HEK293T (cell line): ENCODE data around the gene POLR3A.
"Not testable (repeated sequence)": the region's sequence is repeated elsewhere in the genome, so short reads cannot be mapped to it uniquely, and the experiment has no call there.

Experiments
- CTCF ChIA-PET: fragments of 350-600 bp; formaldehyde crosslinking; extraction: SDS; loops from one replicate; lab custom pipeline; 2021; ENCODE audit warnings: antibody characterized with exemption, inconsistent platforms; lab: Yijun Ruan, JAX
- POLR2A ChIA-PET: fragments of 350-600 bp; formaldehyde crosslinking; extraction: SDS; loops from one replicate; lab custom pipeline; 2020; ENCODE audit warnings: antibody characterized with exemption, inconsistent platforms; lab: Yijun Ruan, JAX
- DNase-seq: peaks from one replicate; pipeline ENCODE4 v3.0.0; 2012; ENCODE audit warnings: mixed read lengths; ENCODE audit errors: extremely low spot score
- ARNT ChIP-seq: fragments of 450-650 bp; IDR thresholded peaks from 2 replicates; pipeline ENCODE4 v1.6.1; 2017; ENCODE audit warnings: mild to moderate bottlenecking
- BHLHE40 ChIP-seq: fragments of 450-650 bp; IDR thresholded peaks from 2 replicates; pipeline ENCODE4 v1.6.1; 2016; ENCODE audit warnings: mild to moderate bottlenecking, moderate library complexity, borderline replicate concordance
- CTBP1 ChIP-seq: fragments of 450-650 bp; IDR thresholded peaks from 2 replicates; pipeline ENCODE4 v1.6.1; 2016; ENCODE audit warnings: borderline replicate concordance
- ELF4 ChIP-seq: fragments of 450-650 bp; IDR thresholded peaks from 2 replicates; pipeline ENCODE4 v1.6.1; 2017; ENCODE audit warnings: antibody characterized with exemption
- FOXA1 ChIP-seq: fragments of 450-650 bp; IDR thresholded peaks from 2 replicates; pipeline ENCODE4 v1.6.1; 2016; ENCODE audit warnings: mild to moderate bottlenecking
- FOXK2 ChIP-seq: fragments of 450-650 bp; IDR thresholded peaks from 2 replicates; pipeline ENCODE4 v1.6.1; 2016; ENCODE audit warnings: mild to moderate bottlenecking
- FOXM1 ChIP-seq: fragments of 450-650 bp; IDR thresholded peaks from 2 replicates; pipeline ENCODE4 v1.6.1; 2017; ENCODE audit warnings: mild to moderate bottlenecking, borderline replicate concordance
- HDGF ChIP-seq: fragments of 450-650 bp; IDR thresholded peaks from 2 replicates; pipeline ENCODE4 v1.6.1; 2017; ENCODE audit warnings: antibody characterized with exemption, borderline replicate concordance
- L3MBTL2 ChIP-seq: fragments of 450-650 bp; conservative IDR thresholded peaks from 2 replicates; pipeline ENCODE4 v1.6.1; 2016; ENCODE audit warnings: mild to moderate bottlenecking
- LEF1 ChIP-seq: fragments of 450-650 bp; IDR thresholded peaks from 2 replicates; pipeline ENCODE4 v1.6.1; 2017; ENCODE audit warnings: mild to moderate bottlenecking, borderline replicate concordance
- NFRKB ChIP-seq: fragments of 450-650 bp; IDR thresholded peaks from 2 replicates; pipeline ENCODE4 v1.6.1; 2016; ENCODE audit warnings: mild to moderate bottlenecking, moderate library complexity
- PKNOX1 ChIP-seq: fragments of 450-650 bp; IDR thresholded peaks from 2 replicates; pipeline ENCODE4 v1.6.1; 2016
- SP1 ChIP-seq: fragments of 450-650 bp; IDR thresholded peaks from 2 replicates; pipeline ENCODE4 v1.6.1; 2017
- SUZ12 ChIP-seq: fragments of 450-650 bp; IDR thresholded peaks from 2 replicates; pipeline ENCODE4 v1.6.1; 2016; ENCODE audit warnings: mild to moderate bottlenecking
- TARDBP ChIP-seq: fragments of 450-650 bp; IDR thresholded peaks from 2 replicates; pipeline ENCODE4 v1.6.1; 2016
- ZNF384 ChIP-seq: fragments of 450-650 bp; IDR thresholded peaks from 2 replicates; pipeline ENCODE4 v1.6.1; 2016

The POLR3A gene

GRCh38 chr10:78029269-78030226 lies at the start of gene POLR3A:
Gene POLR3A (minus strand): TSS chr10:78029515. CDS start chr10:78029407, 108 bp downstream.
- POLR2A ChIA-PET: interaction anchor here (0.6 kb wide), 1 partner anchor 98 kb away, joined by 3 read pairs; no protein-coding TSS in a partner anchor
- CTCF ChIA-PET: interaction anchor here (0.7 to 1.0 kb wide), 4 partner anchors 738 to 1165 kb away, joined by 3 to 6 read pairs (median 4); no protein-coding TSS in a partner anchor
- DNase-seq: peak; percentile 87
- peak; percentile 100 for TF ChIP-seq PKNOX1
- TF ChIP-seq FOXK2: peak; percentile 80
- no peak for TF ChIP-seq ARNT
- TF ChIP-seq FOXA1: no peak
- TF ChIP-seq L3MBTL2: peak; percentile 96
- no peak; the same call in 1 of the 2 replicates for TF ChIP-seq NFRKB
- TF ChIP-seq SUZ12: no peak
- TF ChIP-seq FOXM1: no peak
- no peak for TF ChIP-seq HDGF
- no peak for TF ChIP-seq BHLHE40
- TF ChIP-seq SP1: no peak
- no peak for TF ChIP-seq LEF1
- TF ChIP-seq CTBP1: 0 out of 2 replicates have a peak, but pooled peaks have one; percentile 16
- peak; percentile 84 for TF ChIP-seq ELF4
- peak; percentile 100 for TF ChIP-seq ZNF384
- no peak for TF ChIP-seq TARDBP

- ChIA-PET POLR2A (no interaction called here), CTCF (interaction anchor here (1.2 kb wide), 1 partner anchor 32 kb away, joined by 4 read pairs; no protein-coding TSS in a partner anchor)
- TF ChIP-seq FOXM1 (no peak), HDGF (no peak), PKNOX1 (no peak), L3MBTL2 (no peak), LEF1 (no peak), SP1 (no peak), FOXK2 (no peak), CTBP1 (no peak), BHLHE40 (no peak), FOXA1 (no peak), ZNF384 (no peak), SUZ12 (no peak), ELF4 (no peak), NFRKB (no peak)
- DNase-seq: no peak
Observed at GRCh38 chr10:78078539-78079330, 49.4 kb upstream of the POLR3A start.

- CTCF ChIA-PET, POLR2A ChIA-PET: not testable (repeated sequence)
Observed at GRCh38 chr10:78075806-78076205, 46.5 kb upstream of the POLR3A start.

GRCh38 chr10:78072504-78072903 lies 43.2 kb upstream of the POLR3A start:
- ChIA-PET POLR2A (no interaction called here), CTCF (no interaction called here)
- no peak for DNase-seq
- TF ChIP-seq L3MBTL2 (no peak), ZNF384 (no peak), LEF1 (no peak), ELF4 (no peak), TARDBP (no peak), ARNT (no peak), PKNOX1 (no peak), FOXK2 (no peak)

More at GRCh38 chr10:78075806-78076205, 46.5 kb upstream of the POLR3A start:
- DNase-seq: not testable (repeated sequence)

- TF ChIP-seq L3MBTL2: no peak
- TF ChIP-seq TARDBP: no peak
- no peak for TF ChIP-seq HDGF
- no peak for TF ChIP-seq ELF4
- TF ChIP-seq NFRKB: no peak
- TF ChIP-seq SP1: no peak
- no peak for TF ChIP-seq ZNF384
- TF ChIP-seq FOXA1: no peak
- TF ChIP-seq FOXK2: no peak
- no peak for TF ChIP-seq LEF1
- TF ChIP-seq CTBP1: no peak
- no peak for TF ChIP-seq ARNT
- no peak for TF ChIP-seq PKNOX1
- TF ChIP-seq BHLHE40: no peak
- no peak for TF ChIP-seq FOXM1
- no peak for TF ChIP-seq SUZ12
- no peak for DNase-seq
- ChIA-PET POLR2A (no interaction called here), CTCF (no interaction called here)
Observed at GRCh38 chr10:78071857-78072179, 42.5 kb upstream of the POLR3A start.
